ENCODE results near the gene LAPTM5.
"Not testable (repeated sequence)": the region's sequence is repeated elsewhere in the genome, so short reads cannot be mapped to it uniquely, and the experiment has no call there.

LAPTM5 gene

DNA sequence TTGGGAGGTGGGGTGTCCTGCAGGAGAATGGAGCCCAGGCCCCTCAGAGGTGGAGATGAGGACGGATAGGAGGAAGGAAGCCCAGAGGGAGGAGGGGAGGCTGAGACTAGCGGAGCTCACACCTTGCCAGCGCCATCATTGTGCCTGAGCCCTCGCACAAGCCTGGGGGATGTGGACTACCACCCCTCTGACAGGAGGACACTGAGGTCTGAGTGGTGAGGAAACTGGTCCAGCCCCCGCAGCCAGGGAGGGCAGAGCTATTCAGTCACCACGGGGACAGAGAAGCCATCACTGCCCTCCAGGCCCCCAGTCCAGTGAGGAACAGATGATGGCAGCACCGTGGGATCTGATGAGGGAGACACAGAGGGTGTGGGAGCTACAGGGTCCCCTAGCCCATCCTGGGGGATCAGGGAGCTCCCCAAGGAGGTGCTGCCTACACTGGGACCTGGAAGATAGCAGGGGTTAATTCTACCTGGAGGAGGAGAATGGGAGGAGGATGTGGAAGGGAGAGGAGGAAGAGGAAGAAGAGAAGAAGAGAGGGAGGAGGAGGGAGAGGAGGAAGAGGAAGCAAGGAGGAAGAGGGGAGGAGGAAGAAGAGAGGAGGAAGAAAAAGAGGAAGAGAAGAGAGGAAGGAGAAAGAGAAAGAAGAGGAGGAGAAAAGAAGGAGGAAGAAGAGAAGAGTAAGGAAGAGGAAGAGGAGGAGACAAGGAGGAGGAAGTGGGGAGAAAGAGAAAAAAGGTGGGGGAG lies 65.2 kb downstream of the LAPTM5 start:
- DNase-seq, result no peak

DNA sequence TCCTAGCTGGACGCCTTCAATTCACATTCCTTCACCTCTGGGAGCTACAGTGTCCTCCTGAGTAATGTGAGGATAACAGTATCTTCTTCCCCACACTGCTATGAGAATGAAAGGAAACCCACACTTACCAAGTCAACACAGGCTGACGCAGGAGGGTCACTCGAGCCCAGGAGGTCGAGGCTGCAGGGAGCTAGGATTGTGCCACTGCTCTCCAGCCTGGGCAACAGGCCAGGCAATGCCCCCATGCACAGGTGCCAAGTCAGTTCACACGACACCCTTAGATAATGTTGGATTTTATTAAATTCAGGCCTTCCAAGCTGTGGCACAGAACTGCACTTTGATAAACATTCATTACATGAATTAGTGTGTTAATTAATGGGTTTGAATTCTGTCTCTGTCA lies 66.1 kb downstream of the LAPTM5 start:
- no peak for DNase-seq

DNA sequence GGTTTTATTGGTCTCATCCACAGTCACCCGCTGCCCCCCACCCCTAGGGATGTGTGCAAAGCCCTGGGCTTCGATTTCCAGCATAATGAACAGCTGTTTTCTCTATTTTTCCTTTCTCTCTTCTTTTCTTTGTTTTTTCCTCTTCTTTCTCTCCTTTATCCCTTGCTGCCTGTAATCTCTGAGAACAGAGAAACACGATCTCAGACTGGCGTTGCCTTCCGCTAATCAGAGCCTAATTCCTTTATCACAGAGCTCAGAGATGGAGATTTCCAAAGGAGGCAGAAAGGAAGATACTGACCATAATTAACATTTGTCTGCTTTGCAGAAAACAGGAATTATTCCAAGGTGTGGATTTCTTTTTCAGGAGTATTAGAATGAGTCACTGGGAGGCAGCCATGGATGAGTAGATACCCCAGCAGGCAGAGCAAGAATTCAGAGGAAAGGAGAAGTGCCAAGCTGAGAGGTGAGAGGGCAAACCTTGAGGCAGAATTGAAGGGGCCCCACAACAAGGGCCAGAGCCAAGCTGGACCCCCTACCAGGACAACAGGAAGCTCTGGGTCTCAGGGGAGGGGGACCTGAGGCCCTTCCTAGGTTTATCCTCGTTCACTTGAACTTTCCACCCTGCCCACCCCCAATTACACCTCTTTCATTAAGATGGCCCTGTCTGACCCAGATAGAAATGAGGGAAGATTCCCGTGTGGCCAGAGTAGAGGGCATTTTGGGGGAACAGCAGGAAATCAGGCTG lies 67.5 kb downstream of the LAPTM5 start:
- DNase-seq, result no peak

DNA sequence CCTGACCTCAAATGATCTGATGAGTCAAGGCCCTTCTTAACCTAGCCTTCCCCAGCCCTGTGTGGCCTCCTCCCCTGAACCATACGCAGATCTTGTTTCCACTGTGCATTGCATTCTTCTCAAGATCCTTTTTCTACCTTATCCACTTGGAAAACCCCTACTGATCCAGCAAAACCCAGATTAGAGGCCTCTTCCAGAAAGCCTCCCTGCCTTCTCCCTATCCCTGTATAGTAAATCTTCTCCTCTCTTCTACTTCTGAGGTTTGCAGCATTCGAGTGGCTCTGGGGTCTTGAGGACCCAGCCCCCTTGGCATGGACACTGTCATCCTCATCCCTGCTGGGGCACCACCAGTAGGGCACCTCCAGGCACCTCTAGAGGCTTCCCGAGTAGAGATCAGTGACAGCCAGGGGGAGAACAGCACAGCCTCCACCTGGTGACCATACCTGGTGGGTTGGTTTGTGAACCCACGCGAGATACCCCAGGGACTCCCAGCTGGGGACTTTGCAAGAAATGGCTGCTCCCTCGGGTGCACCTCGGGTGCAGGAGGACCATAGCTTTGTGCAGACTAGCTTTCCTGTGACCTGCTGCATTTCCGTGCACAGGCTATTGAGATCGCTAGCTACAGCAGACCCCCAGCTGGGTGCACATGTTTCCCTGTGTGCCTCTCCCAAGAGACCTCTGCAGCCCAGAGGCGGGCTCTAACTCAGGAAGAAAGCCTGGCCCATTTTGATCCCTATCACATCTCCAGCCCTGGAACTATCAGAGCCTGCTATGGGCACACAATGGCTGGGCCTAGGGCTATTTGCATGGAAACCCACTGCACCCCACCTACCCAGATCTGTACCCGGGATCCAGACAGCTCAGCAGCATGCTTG lies 68.4 kb downstream of the LAPTM5 start:
- no peak for DNase-seq

DNA sequence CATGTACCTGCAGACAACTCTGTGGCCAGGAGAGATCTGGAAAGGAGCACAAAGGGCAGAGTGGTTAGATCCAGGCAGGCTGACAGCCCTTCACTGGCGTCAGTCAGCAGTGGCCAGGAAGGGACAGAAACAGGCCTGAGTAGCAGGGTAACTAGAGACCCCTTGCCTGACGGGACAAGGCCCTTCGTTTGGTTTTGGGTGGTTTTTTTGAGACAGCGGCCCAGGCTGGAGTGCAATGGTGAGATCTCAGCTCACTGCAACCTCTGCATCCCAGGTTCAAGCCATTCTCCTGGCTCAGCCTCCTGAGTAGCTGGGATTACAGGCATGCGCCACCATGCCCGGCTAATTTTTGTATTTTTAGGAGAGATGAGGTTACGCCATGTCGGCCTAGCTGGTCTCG lies 69.1 kb downstream of the LAPTM5 start:
- DNase-seq, result not testable (repeated sequence)

DNA sequence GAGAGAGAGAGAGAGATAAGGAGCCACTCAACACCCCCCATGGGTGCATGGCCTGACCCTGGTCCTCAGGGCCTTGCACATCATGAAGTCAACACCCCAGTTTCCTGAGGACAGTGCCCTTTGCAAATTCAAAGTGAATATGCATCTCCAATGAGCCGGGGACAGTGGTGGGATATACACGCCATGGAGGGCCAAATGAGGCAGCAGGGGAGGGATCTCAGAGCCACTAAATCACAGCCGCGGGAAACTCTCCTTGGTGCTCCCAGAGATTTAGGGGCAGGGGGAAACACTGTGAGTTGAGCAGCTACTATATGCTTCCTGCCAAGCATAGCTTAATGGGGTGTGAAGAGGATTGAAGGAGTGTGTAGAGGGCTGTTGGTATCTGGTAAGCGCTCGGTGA lies 69.7 kb downstream of the LAPTM5 start:
- no peak for DNase-seq

DNA sequence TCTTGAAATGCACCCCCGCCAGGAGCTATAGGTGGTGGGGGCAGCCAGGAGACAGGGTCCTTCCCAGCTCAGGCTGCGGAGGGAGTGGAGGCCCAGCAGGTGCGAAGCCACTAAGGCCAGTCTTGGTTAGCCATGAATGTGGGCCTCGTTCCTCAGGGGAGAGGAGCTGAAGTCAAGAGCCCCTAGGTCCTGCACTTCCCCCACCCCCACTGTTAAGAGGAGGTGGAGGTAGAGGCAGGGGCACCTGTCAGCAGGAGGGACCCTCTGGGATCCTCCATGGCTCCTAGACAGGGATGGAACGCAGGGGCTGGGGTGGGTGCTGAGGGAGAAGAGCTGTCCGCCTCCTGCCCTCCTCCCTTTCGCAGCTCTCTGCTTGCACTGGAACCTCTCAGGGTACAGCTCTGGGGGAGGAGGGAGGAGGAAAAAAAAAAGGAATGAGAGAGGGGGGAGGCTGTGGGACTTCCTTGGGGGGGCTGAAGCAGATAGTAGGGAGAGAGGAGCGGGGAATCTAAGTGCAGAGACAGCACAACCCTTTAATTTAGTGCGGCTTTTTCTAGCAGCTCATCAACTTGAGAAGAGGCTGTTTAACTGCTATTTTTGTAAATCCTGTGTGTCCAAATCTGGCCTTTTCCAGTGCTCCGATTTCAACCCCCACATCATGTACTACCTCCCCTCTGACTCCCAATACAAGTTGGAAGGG lies 71.2 kb downstream of the LAPTM5 start:
- DNase-seq, result no peak

DNA sequence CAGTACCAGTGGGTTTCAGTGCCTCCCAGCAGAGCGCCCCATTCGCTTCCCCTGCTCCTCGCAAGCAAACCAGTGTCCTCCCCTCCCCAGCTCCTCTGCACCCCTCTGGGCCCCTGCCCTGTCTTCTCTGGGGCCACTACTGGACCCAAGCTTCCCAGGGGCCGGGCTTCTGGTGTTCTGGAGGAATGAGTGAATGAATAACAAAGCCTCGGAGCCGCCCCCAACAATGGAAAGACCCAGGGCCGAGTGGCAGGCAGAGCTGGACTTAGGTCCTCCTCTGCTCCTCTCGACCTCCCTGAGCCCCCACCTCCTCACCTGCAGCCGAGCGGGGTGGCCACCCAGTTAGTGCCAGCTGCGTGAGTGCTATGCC lies 71.8 kb downstream of the LAPTM5 start:
- DNase-seq, result no peak

DNA sequence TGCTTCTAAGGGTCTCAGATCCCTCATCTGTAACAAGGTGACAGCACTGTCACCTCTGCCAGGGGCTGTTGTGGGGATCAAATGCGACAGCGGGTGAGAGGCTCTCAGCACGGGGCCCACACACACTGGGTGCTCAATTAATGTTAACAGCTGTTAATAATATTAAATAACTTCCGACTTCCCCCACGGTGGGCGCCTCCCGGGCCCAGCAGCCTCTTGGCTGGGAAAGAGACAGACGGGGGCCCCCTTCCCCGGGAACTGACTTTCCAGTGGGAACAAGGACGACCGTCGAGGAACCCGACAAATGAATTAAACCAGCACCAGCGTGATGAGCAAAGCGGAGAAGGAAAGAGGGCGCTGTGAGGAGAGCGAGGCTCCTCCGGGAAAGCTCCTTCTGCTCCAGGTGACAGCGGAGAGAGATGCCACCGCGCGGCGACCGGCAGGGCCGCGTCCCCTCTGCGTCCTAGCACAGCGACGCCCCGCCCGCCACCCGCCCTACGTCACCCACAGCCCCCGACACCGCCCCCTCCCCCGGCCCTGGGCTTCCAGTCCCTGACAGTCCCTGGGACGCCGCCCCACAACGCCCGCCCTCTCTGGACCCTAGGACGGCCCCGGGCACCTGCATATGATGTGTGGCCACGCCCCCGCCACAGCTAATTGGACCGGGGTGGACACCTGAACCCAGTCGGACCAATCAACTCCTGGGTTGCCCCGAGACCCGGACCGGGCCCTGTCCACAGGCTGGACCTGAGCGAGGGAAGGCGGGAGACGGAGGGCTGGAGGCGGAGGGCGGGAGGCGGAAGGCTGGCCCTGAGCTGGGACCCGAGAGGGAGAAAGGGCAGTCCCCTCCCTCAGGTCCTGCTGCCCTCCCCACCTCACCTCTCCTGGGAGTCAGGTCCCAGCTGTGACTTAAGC lies 72.4 kb downstream of the LAPTM5 start:
- peak in 1 of 2 donors; percentile 5 for DNase-seq

DNA sequence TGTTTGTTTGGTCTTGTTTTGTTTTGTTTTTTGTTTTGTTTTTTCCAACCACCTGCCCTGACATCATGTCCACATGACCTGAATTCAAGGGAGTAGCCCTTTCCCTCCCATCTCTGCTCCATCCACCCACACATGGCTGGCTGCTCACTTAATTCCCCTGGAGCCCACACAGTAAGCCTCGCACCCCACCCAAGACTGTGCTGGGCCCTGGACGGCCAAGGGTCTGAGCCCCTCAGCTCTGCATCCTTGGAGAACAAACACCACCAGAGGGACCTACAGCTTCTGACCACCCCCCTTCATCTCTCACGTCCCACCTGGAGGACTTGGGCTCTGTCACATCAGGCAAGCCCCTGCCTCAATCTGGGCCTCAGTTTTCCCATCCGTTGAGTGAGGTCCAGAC lies 73.3 kb downstream of the LAPTM5 start:
- DNase-seq, result no peak

DNA sequence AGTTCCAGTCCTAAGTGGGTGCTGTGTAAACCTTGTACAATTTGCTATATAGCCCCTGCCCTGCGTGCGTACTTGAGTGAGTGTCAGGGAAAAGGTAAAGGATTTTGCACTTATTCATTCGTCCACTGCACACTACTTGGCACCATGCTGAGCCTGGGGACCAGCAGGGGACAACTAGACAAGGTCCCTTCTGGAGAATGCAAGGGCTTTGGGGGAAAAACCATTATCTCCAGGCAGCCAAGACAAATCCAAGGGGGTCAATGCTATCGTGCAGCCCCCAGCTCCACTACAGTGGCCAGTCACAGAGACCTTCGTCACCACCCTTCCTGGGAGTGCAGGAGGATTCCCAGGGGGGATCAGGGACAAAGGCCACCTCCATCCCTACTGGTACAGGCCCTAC lies 73.9 kb downstream of the LAPTM5 start:
- no peak for DNase-seq

Measured in activated CD4-positive, alpha-beta T cell treated with anti-CD3 and anti-CD28 coated beads for 4 hours (primary cell).